GM21526 (cell line): Measurements from ENCODE around the gene MPZL3.

Source experiments
- ATAC-seq: cut with Tn5 transposase; IDR thresholded peaks from one replicate; pipeline ENCODE4 v1.9.1; 2021; ENCODE audit warnings: moderate library complexity; ENCODE audit not compliant: unreplicated experiment, low FRiP score

MPZL3 gene

GRCh38 chr11:118233850-118234249 lies 18.3 kb downstream of the MPZL3 start:
- no peak for ATAC-seq

GRCh38 chr11:118233377-118233776 lies 18.8 kb downstream of the MPZL3 start:
- ATAC-seq, result no peak

- no peak for ATAC-seq
Observed at GRCh38 chr11:118232659-118233058, 19.5 kb downstream of the MPZL3 start.

GRCh38 chr11:118231461-118231860 lies 20.7 kb downstream of the MPZL3 start:
- ATAC-seq, result no peak

- no peak for ATAC-seq
Observed at GRCh38 chr11:118230088-118230487, 22.1 kb downstream of the MPZL3 start.

- no peak for ATAC-seq
Observed at GRCh38 chr11:118229274-118229847, 22.8 kb downstream of the MPZL3 start.

- peak; percentile 48 for ATAC-seq
Observed at GRCh38 chr11:118227865-118228785, 24.0 kb downstream of the MPZL3 start.

GRCh38 chr11:118226781-118227180 lies 25.4 kb downstream of the MPZL3 start:
- no peak for ATAC-seq

- ATAC-seq, result no peak
Observed at GRCh38 chr11:118226296-118226695, 25.9 kb downstream of the MPZL3 start.

- peak; percentile 54 for ATAC-seq
Observed at GRCh38 chr11:118224511-118225188, 27.5 kb downstream of the MPZL3 start, which contains the start of gene JAML. Gene JAML (minus strand): TSS chr11:118225011. CDS start chr11:118214866, 10,145 bp downstream.

- ATAC-seq, result no peak
Observed at GRCh38 chr11:118223992-118224391, 28.2 kb downstream of the MPZL3 start.

- ATAC-seq, result no peak
Observed at GRCh38 chr11:118223570-118223969, 28.6 kb downstream of the MPZL3 start.

- no peak for ATAC-seq
Observed at GRCh38 chr11:118222437-118222836, 29.7 kb downstream of the MPZL3 start.

GRCh38 chr11:118221419-118221818 lies 30.7 kb downstream of the MPZL3 start:
- ATAC-seq, result no peak

- no peak for ATAC-seq
Observed at GRCh38 chr11:118219732-118220131, 32.4 kb downstream of the MPZL3 start.

GRCh38 chr11:118219244-118219643 lies 32.9 kb downstream of the MPZL3 start:
- ATAC-seq, result no peak

- ATAC-seq, result no peak
Observed at GRCh38 chr11:118217575-118217974, 34.6 kb downstream of the MPZL3 start.

- ATAC-seq, result no peak
Observed at GRCh38 chr11:118216621-118217481, 35.3 kb downstream of the MPZL3 start.

- ATAC-seq, result no peak
Observed at GRCh38 chr11:118215765-118216164, 36.4 kb downstream of the MPZL3 start.

GRCh38 chr11:118215262-118215661 lies 36.9 kb downstream of the MPZL3 start:
- no peak for ATAC-seq
